ENCODE measurements around the gene RABGAP1L. TPM values are rescaled to one million over a fixed set of nuclear protein-coding genes. Genes with fewer than 3 reads are reported as not detected.
"Not testable (repeated sequence)": the region's sequence is repeated elsewhere in the genome, so short reads cannot be mapped to it uniquely, and the experiment has no call there.

Gene RABGAP1L
- total RNA-seq, 6 donors from 2014 or later, result 41.3 to 229 (median 85.3) TPM

- H3K36me3 ChIP-seq, result no peaks in the 10 kb centered on the region
- TF ChIP-seq EP300 (IDR thresholded peaks at IDR 0.05) (no peak), POLR2A (IDR thresholded peaks at IDR 0.05) (no peak), POLR2AphosphoS5 (IDR thresholded peaks at IDR 0.05) (no peak), CTCF (IDR thresholded peaks at IDR 0.05) (no peak)
- 77 to 85% methylated on average over 2 of the region's 2 CpGs for WGBS, 2 donors
- H3K4me3 ChIP-seq, result no peak overlapping the region
- H3K27ac ChIP-seq, result no peak overlapping the region
- no peaks in the 10 kb centered on the region for H3K27me3 ChIP-seq
- DNase-seq (no peak), ATAC-seq (ENCODE audit: low FRiP score in 2 of 2) (no peak)
- H3K9me3 ChIP-seq, result no peaks in the 10 kb centered on the region
- peaks cover 0 to 8% (median 7%) of the 10 kb centered on the region in 4 donors for H3K4me1 ChIP-seq
These were observed 8.0 kb downstream of the RABGAP1L start for GRCh38 chr1:174167265-174167803.

DNA sequence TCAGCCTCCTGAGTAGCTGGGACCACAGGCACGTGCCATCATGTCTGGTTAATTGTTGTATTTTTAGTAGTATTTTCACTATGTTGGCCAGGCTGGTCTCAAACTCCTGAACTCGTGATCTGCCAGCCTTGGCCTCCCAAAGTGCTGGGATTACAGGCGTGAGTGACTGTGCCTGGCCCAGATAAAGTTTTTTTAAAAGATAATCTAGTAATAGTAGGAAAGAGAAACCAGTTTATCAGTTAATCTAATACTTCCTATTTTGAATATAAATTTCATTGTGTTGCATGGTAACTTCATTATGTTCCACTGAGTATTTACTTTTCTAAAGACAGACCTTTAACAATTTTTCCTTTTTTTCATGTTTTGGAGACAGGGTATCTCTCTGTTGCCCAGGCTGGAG, 10.0 kb downstream of the RABGAP1L start:
- Histone ChIP-seq H3K36me3 (no peaks in the 10 kb centered on the region), H3K4me1 (peaks cover 0 to 8% (median 7%) of the 10 kb centered on the region in 4 donors), H3K4me3 (no peak overlapping the region), H3K27ac (no peak overlapping the region), H3K27me3 (no peaks in the 10 kb centered on the region), H3K9me3 (no peaks in the 10 kb centered on the region)
- WGBS, 2 donors, result 79 to 85% methylated on average over 3 of the region's 3 CpGs
- no peak for ATAC-seq (ENCODE audit: low FRiP score in 2 of 2)
- DNase-seq, result no peak
- TF ChIP-seq POLR2AphosphoS5 (IDR thresholded peaks at IDR 0.05), result no peak
- no peak for TF ChIP-seq CTCF (IDR thresholded peaks at IDR 0.05)
- TF ChIP-seq EP300 (IDR thresholded peaks at IDR 0.05), result no peak
- no peak for TF ChIP-seq POLR2A (IDR thresholded peaks at IDR 0.05)

- no peak overlapping the region for H3K4me3 ChIP-seq
- 98 to 100% methylated on average over 1 of the region's 1 CpG for WGBS, 2 donors
- H3K27ac ChIP-seq, result no peak overlapping the region
- H3K36me3 ChIP-seq, result no peaks in the 10 kb centered on the region
- DNase-seq (no peak), ATAC-seq (ENCODE audit: low FRiP score in 2 of 2) (no peak)
- TF ChIP-seq POLR2A (IDR thresholded peaks at IDR 0.05), result no peak
- TF ChIP-seq POLR2AphosphoS5 (IDR thresholded peaks at IDR 0.05), result no peak
- TF ChIP-seq CTCF (IDR thresholded peaks at IDR 0.05), result no peak
- TF ChIP-seq EP300 (IDR thresholded peaks at IDR 0.05), result no peak
- peaks cover 0 to 8% (median 5%) of the 10 kb centered on the region in 4 donors for H3K4me1 ChIP-seq
- H3K9me3 ChIP-seq, result no peaks in the 10 kb centered on the region
- H3K27me3 ChIP-seq, result no peaks in the 10 kb centered on the region
These were observed 11.8 kb downstream of the RABGAP1L start for GRCh38 chr1:174171073-174171472.

GRCh38 chr1:174174461-174175329, 15.4 kb downstream of the RABGAP1L start:
- DNase-seq, result no peak
- no peaks in the 10 kb centered on the region for H3K27me3 ChIP-seq
- H3K27ac ChIP-seq, result no peak overlapping the region
- no peaks in the 10 kb centered on the region for H3K4me1 ChIP-seq
- H3K36me3 ChIP-seq, result no peaks in the 10 kb centered on the region
- H3K4me3 ChIP-seq, result no peak overlapping the region
- no peaks in the 10 kb centered on the region for H3K9me3 ChIP-seq
- ATAC-seq (ENCODE audit: low FRiP score in 2 of 2), result no peak
- WGBS, 2 donors, result 85 to 91% methylated on average over 6 of the region's 6 CpGs
- TF ChIP-seq CTCF (IDR thresholded peaks at IDR 0.05) (no peak), POLR2AphosphoS5 (IDR thresholded peaks at IDR 0.05) (no peak), POLR2A (IDR thresholded peaks at IDR 0.05) (no peak)

DNA sequence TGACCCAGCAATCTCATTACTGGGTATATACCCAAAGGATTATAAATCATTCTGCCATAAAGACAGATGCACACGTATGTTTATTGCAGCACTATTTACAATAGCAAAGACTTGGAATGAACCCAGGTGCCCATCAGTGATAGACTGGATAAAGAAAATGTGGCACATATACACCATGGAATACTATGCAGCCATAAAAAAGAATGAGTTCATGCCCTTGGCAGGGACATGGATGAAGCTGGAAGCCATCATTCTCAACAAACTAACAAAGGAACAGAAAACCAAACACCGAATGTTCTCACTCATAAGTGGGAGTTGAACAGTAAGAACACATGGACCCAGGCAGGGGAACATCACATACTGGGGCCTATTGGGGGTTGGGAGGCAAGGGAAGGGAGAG, 19.1 kb downstream of the RABGAP1L start:
- WGBS, 2 donors, result 91 to 93% methylated on average over 2 of the region's 2 CpGs

More for the DNA sequence above, 19.1 kb downstream of the RABGAP1L start:
- not testable (repeated sequence) for H3K4me3 ChIP-seq; H3K36me3 ChIP-seq; H3K9me3 ChIP-seq; ATAC-seq (ENCODE audit: low FRiP score in 2 of 2); H3K27me3 ChIP-seq; H3K27ac ChIP-seq; H3K4me1 ChIP-seq; DNase-seq
